Psoas muscle (tissue), 8 donors: ENCODE measurements around the gene PRPF31. TPM values are rescaled to one million over a fixed set of nuclear protein-coding genes. Genes with fewer than 3 reads are reported as not detected.

Experiments used
- ATAC-seq, 4 donors: fragments of 200-7000 bp; cut with Tn5 transposase; one replicate each; pipeline ENCODE4 v1.9.1; 2020; ENCODE audit warnings: moderate library complexity in 3 of 4, mild to moderate bottlenecking in 2 of 4
- DNase-seq, 2 donors: peaks; one replicate each; pipeline ENCODE4 v3.0.0-alpha.2; 2020
- H3K27ac ChIP-seq: fragments of 200-600 bp; one replicate; pipeline ENCODE4 v1.8.0; 2022
- H3K27me3 ChIP-seq, 3 donors: fragments of 200-600 bp in 1 of 3; one replicate each; pipeline versions ENCODE4 v1.6.1 to v1.8.0; 2013 to 2022; ENCODE audit warnings: low read length in 2 of 3, mild to moderate bottlenecking in 2 of 3, moderate library complexity in 1 of 3; ENCODE audit not compliant: insufficient read depth in 3 of 3
- H3K36me3 ChIP-seq, 2 donors: fragments of 200-600 bp in 1 of 2; one replicate each; pipeline versions ENCODE4 v1.6.1 to v1.8.0; 2013 to 2022; ENCODE audit warnings: low read depth in 1 of 2, mild to moderate bottlenecking in 1 of 2, moderate library complexity in 1 of 2; ENCODE audit not compliant: insufficient read depth in 1 of 2
- H3K4me1 ChIP-seq: fragments of 200-600 bp; one replicate; pipeline ENCODE4 v1.8.0; 2022
- H3K4me3 ChIP-seq: fragments of 200-600 bp; one replicate; pipeline ENCODE4 v1.8.0; 2022; ENCODE audit warnings: mild to moderate bottlenecking
- H3K9me3 ChIP-seq: fragments of 200-600 bp; one replicate; pipeline ENCODE4 v1.8.0; 2022
- CTCF ChIP-seq: fragments of 200-600 bp; IDR thresholded peaks from one replicate; pipeline ENCODE4 v1.8.0; 2022; ENCODE audit warnings: antibody characterized with exemption
- WGBS, 3 donors: extraction: QIAGEN DNeasy Blood & Tissue Kit; methylation state at CpG; one replicate each; pipeline versions ENCODE4 v1.1.6 to v1.1.7; 2013; 5-methylcytosine and 5-hydroxymethylcytosine counted together
- intact Hi-C, 2 donors: fragments of 100-400 bp; cut with DNase I; formaldehyde crosslinking; loops; one replicate each; pipeline versions ENCODE4 v1.11.0 to v1.14.2; 2022
- polyA plus RNA-seq, 3 donors: library from polyadenylated mRNA; stranded (reverse); fragments of 200-250 nt; gene quantifications; one replicate each; pipeline ENCODE4 v1.2.3, GENCODE V29; 2013
- total RNA-seq, 4 donors: library from RNA; stranded (reverse); fragmentation: NEBNext Ultra II Directional in 2 of 4; extraction: Animal tissue kit (Norgen Biotek cat#: 25700) in 2 of 4; gene quantifications; one replicate each; pipeline versions ENCODE4 v1.2.1 to v1.2.4, GENCODE V29; 2021 to 2023
- donor health status: healthy with polysubstance abuse.
- donor health status: DM: no; HTN: no; CAD: no; lungs with moderate emphysema.
- donor health status: Bipolar disorder and iron deficiency.
- donor health status: healthy.
- donor health status: DM: yes; HTN: yes; CAD: no.
- donor health status: DM: no; HTN: no; CAD: no.
- donor health status: DM: no; HTN: no; CAD: no.
- donor health status: DM: yes; HTN: yes; CAD: no.

Gene PRPF31
- total and polyA plus RNA-seq, 7 donors: 32.3 to 54.3 (median 39.4) TPM

GRCh38 chr19:54179262-54179852, 63.8 kb downstream of the PRPF31 start:
- DNase-seq (no peak), ATAC-seq (no peak)
- no peak for TF ChIP-seq CTCF
- Histone ChIP-seq H3K9me3 (no peaks in the 10 kb centered on the region), H3K27ac (no peak overlapping the region), H3K27me3 (no peaks in the 10 kb centered on the region), H3K4me1 (no peaks in the 10 kb centered on the region), H3K36me3 (peaks cover 0 to 7% of the 10 kb centered on the region in 2 donors), H3K4me3 (no peak overlapping the region)
- intact Hi-C loops: no loop called here
- WGBS, 3 donors: 72 to 79% (median 76%) methylated on average over 10 of the region's 10 CpGs

- H3K27me3 ChIP-seq: no peaks in the 10 kb centered on the region
- WGBS, 3 donors: 53 to 58% (median 54%) methylated on average over 10 of the region's 10 CpGs
- intact Hi-C loops: no loop called here
- ATAC-seq: no peak
- no peak overlapping the region for H3K27ac ChIP-seq
- DNase-seq: no peak
- no peak for TF ChIP-seq CTCF
- H3K9me3 ChIP-seq: no peaks in the 10 kb centered on the region
- peaks cover 0 to 7% of the 10 kb centered on the region in 2 donors for H3K36me3 ChIP-seq
- H3K4me1 ChIP-seq: no peaks in the 10 kb centered on the region
- no peak overlapping the region for H3K4me3 ChIP-seq
Measured at GRCh38 chr19:54179921-54180461, 64.4 kb downstream of the PRPF31 start.

- DNase-seq: no peak
- intact Hi-C loops: no loop called here
- no peak for ATAC-seq
Measured at GRCh38 chr19:54180691-54181091, 65.1 kb downstream of the PRPF31 start.

More at GRCh38 chr19:54180691-54181091, 65.1 kb downstream of the PRPF31 start:
- H3K36me3 ChIP-seq: peaks cover 0 to 7% of the 10 kb centered on the region in 2 donors
- no peak overlapping the region for H3K27ac ChIP-seq
- no peaks in the 10 kb centered on the region for H3K27me3 ChIP-seq
- H3K4me3 ChIP-seq: no peak overlapping the region
- H3K4me1 ChIP-seq: no peaks in the 10 kb centered on the region
- TF ChIP-seq CTCF: no peak
- 95 to 96% (median 95%) methylated on average over 36 to 37 of the region's 37 CpGs for WGBS, 3 donors
- no peaks in the 10 kb centered on the region for H3K9me3 ChIP-seq

Other genes with a start within 250 kb of the PRPF31 start
- 10 to 100 TPM; 17.0 to 23.3 (median 20.3) TPM for gene MYADM, start 247.9 kb upstream of the PRPF31 start, total RNA-seq
- gene MYADM, start 247.9 kb upstream of the PRPF31 start, polyA plus RNA-seq: 10 to 100 TPM in 1 of 3 donors, 1 to 10 TPM in 2; 5.5 to 17.2 (median 7.7) TPM
- not detected for gene PRKCG, start 233.6 kb upstream of the PRPF31 start, total RNA-seq
- under 1 TPM in 1 of 3 donors, not detected in 2; 0.01 TPM for gene PRKCG, start 233.6 kb upstream of the PRPF31 start, polyA plus RNA-seq
- gene CACNG7, start 206.5 kb upstream of the PRPF31 start, total RNA-seq: not detected
- under 1 TPM in 1 of 3 donors, not detected in 2; 0.05 TPM for gene CACNG7, start 206.5 kb upstream of the PRPF31 start, polyA plus RNA-seq
- under 1 TPM; 0.15 to 0.26 (median 0.17) TPM for gene CACNG8, start 152.8 kb upstream of the PRPF31 start, total RNA-seq
- gene CACNG8, start 152.8 kb upstream of the PRPF31 start, polyA plus RNA-seq: under 1 TPM; 0.04 to 0.42 (median 0.08) TPM
- gene CACNG6, start 124.1 kb upstream of the PRPF31 start, total RNA-seq: 10 to 100 TPM; 18.4 to 33.1 (median 28.5) TPM
- gene CACNG6, start 124.1 kb upstream of the PRPF31 start, polyA plus RNA-seq: 10 to 100 TPM in 2 of 3 donors, 1 to 10 TPM in 1; 2.1 to 20.4 (median 19.0) TPM
- not detected for gene VSTM1, start 51.9 kb upstream of the PRPF31 start, total RNA-seq
- gene VSTM1, start 51.9 kb upstream of the PRPF31 start, polyA plus RNA-seq: not detected
- not detected for gene TARM1, start 34.4 kb upstream of the PRPF31 start, total RNA-seq
- gene TARM1, start 34.4 kb upstream of the PRPF31 start, polyA plus RNA-seq: not detected
- under 1 TPM; 0.22 to 0.99 (median 0.70) TPM for gene OSCAR, start 15.0 kb upstream of the PRPF31 start, total RNA-seq
- under 1 TPM; 0.10 to 0.33 (median 0.31) TPM for gene OSCAR, start 15.0 kb upstream of the PRPF31 start, polyA plus RNA-seq
- gene NDUFA3, start 12.9 kb upstream of the PRPF31 start, total RNA-seq: 100 to 1,000 TPM; 260 to 361 (median 307) TPM
- 100 to 1,000 TPM; 302 to 473 (median 338) TPM for gene NDUFA3, start 12.9 kb upstream of the PRPF31 start, polyA plus RNA-seq
- gene TFPT, start 97 bp upstream of the PRPF31 start, total RNA-seq: 10 to 100 TPM; 11.0 to 22.9 (median 13.8) TPM
- gene TFPT, start 97 bp upstream of the PRPF31 start, polyA plus RNA-seq: 10 to 100 TPM; 23.7 to 38.3 (median 25.2) TPM
- gene CNOT3, start 22.0 kb downstream of the PRPF31 start, total RNA-seq: 10 to 100 TPM; 19.4 to 28.4 (median 20.4) TPM
- 10 to 100 TPM; 14.1 to 16.1 (median 16.1) TPM for gene CNOT3, start 22.0 kb downstream of the PRPF31 start, polyA plus RNA-seq
- gene LENG1, start 44.0 kb downstream of the PRPF31 start, total RNA-seq: 10 to 100 TPM in 1 of 4 donors, 1 to 10 TPM in 3; 5.8 to 10.2 (median 7.0) TPM
- 10 to 100 TPM; 11.4 to 19.6 (median 12.1) TPM for gene LENG1, start 44.0 kb downstream of the PRPF31 start, polyA plus RNA-seq
- gene TMC4, start 57.4 kb downstream of the PRPF31 start, total RNA-seq: 1 to 10 TPM in 1 of 4 donors, under 1 TPM in 2, not detected in 1; 0.55 to 2.5 (median 0.74) TPM
- under 1 TPM; 0.64 to 0.70 (median 0.70) TPM for gene TMC4, start 57.4 kb downstream of the PRPF31 start, polyA plus RNA-seq
- gene MBOAT7, start 73.8 kb downstream of the PRPF31 start, total RNA-seq: 10 to 100 TPM in 3 of 4 donors, 1 to 10 TPM in 1; 6.2 to 17.8 (median 11.4) TPM
- gene MBOAT7, start 73.8 kb downstream of the PRPF31 start, polyA plus RNA-seq: 10 to 100 TPM in 1 of 3 donors, 1 to 10 TPM in 2; 6.3 to 11.4 (median 8.4) TPM
- 10 to 100 TPM; 17.4 to 44.6 (median 19.2) TPM for gene TSEN34, start 75.6 kb downstream of the PRPF31 start, total RNA-seq
- gene TSEN34, start 75.6 kb downstream of the PRPF31 start, polyA plus RNA-seq: 10 to 100 TPM; 15.5 to 42.6 (median 24.5) TPM
- gene RPS9, start 85.1 kb downstream of the PRPF31 start, total RNA-seq: 100 to 1,000 TPM; 479 to 705 (median 663) TPM
- 1,000 to 10,000 TPM; 1,294 to 2,049 (median 1,972) TPM for gene RPS9, start 85.1 kb downstream of the PRPF31 start, polyA plus RNA-seq
- 1 to 10 TPM; 1.9 to 3.8 (median 2.3) TPM for gene LILRB3, start 107.3 kb downstream of the PRPF31 start, total RNA-seq
- gene LILRB3, start 107.3 kb downstream of the PRPF31 start, polyA plus RNA-seq: 1 to 10 TPM in 1 of 3 donors, under 1 TPM in 2; 0.32 to 1.2 (median 0.40) TPM
- gene LILRA6, start 127.0 kb downstream of the PRPF31 start, total RNA-seq: 1 to 10 TPM in 3 of 4 donors, under 1 TPM in 1; 0.54 to 1.6 (median 1.3) TPM
- under 1 TPM; 0.22 to 0.48 (median 0.42) TPM for gene LILRA6, start 127.0 kb downstream of the PRPF31 start, polyA plus RNA-seq
- 1 to 10 TPM; 2.2 to 5.1 (median 4.4) TPM for gene LILRB5, start 141.5 kb downstream of the PRPF31 start, total RNA-seq
- gene LILRB5, start 141.5 kb downstream of the PRPF31 start, polyA plus RNA-seq: 1 to 10 TPM in 2 of 3 donors, under 1 TPM in 1; 0.95 to 1.3 (median 1.1) TPM
- 1 to 10 TPM in 3 of 4 donors, under 1 TPM in 1; 0.79 to 2.4 (median 1.7) TPM for gene LILRB2, start 165.4 kb downstream of the PRPF31 start, total RNA-seq
- 1 to 10 TPM in 1 of 3 donors, under 1 TPM in 2; 0.41 to 1.3 (median 0.42) TPM for gene LILRB2, start 165.4 kb downstream of the PRPF31 start, polyA plus RNA-seq
- 1 to 10 TPM in 3 of 4 donors, not detected in 1; 1.1 to 2.2 (median 1.1) TPM for gene LILRA5, start 197.4 kb downstream of the PRPF31 start, total RNA-seq
- gene LILRA5, start 197.4 kb downstream of the PRPF31 start, polyA plus RNA-seq: 1 to 10 TPM in 1 of 3 donors, under 1 TPM in 2; 0.44 to 1.2 (median 0.52) TPM
- 1 to 10 TPM in 1 of 4 donors, not detected in 3; 1.1 TPM for gene LILRA4, start 223.4 kb downstream of the PRPF31 start, total RNA-seq
- not detected for gene LILRA4, start 223.4 kb downstream of the PRPF31 start, polyA plus RNA-seq
- gene LAIR1, start 249.2 kb downstream of the PRPF31 start, total RNA-seq: 1 to 10 TPM; 3.4 to 6.2 (median 4.0) TPM
- gene LAIR1, start 249.2 kb downstream of the PRPF31 start, polyA plus RNA-seq: 1 to 10 TPM in 1 of 3 donors, under 1 TPM in 2; 0.93 to 2.4 (median 0.95) TPM